KMS-11 (cell line): Measurements from ENCODE around the gene MSANTD1.

Experiments used
- H2AFZ ChIP-seq: fragments of 200-600 bp; sonication (generic); 2 replicates; pipeline ENCODE4 v1.6.1; 2016; ENCODE audit warnings: antibody characterized with exemption, mixed run types, low read depth
- H3K27ac ChIP-seq: fragments of 200-600 bp; sonication (generic); 2 replicates; pipeline ENCODE4 v1.6.1; 2016; ENCODE audit warnings: mild to moderate bottlenecking, mixed run types
- H3K27me3 ChIP-seq: fragments of 200-600 bp; sonication (generic); 2 replicates; pipeline ENCODE4 v1.6.1; 2017; ENCODE audit warnings: mild to moderate bottlenecking, low read depth, mixed run types, moderate library complexity; ENCODE audit not compliant: insufficient read depth
- H3K36me3 ChIP-seq: fragments of 200-600 bp; sonication (generic); 2 replicates; pipeline ENCODE4 v1.6.1; 2017; ENCODE audit warnings: mild to moderate bottlenecking, mixed run types; ENCODE audit not compliant: insufficient read depth
- H3K4me1 ChIP-seq: fragments of 200-600 bp; sonication (generic); 2 replicates; pipeline ENCODE4 v1.6.1; 2016; ENCODE audit warnings: mild to moderate bottlenecking, low read depth, mixed run types; ENCODE audit not compliant: poor library complexity, severe bottlenecking
- H3K4me2 ChIP-seq: fragments of 200-600 bp; sonication (generic); 2 replicates; pipeline ENCODE4 v1.7.0; 2016; ENCODE audit warnings: mild to moderate bottlenecking, mixed run types
- H3K4me3 ChIP-seq: fragments of 200-600 bp; sonication (generic); IDR thresholded peaks from 2 replicates; pipeline ENCODE4 v1.6.1; 2017; ENCODE audit warnings: low read depth, low read length, mixed read lengths; ENCODE audit not compliant: insufficient read depth
- H3K79me2 ChIP-seq: fragments of 200-600 bp; sonication (generic); 2 replicates; pipeline ENCODE4 v1.6.1; 2016; ENCODE audit warnings: low read depth, mixed run types; ENCODE audit not compliant: insufficient read depth
- H3K9ac ChIP-seq: fragments of 200-600 bp; sonication (generic); 2 replicates; pipeline ENCODE4 v1.6.1; 2016; ENCODE audit warnings: mild to moderate bottlenecking, mixed run types
- H4K20me1 ChIP-seq: fragments of 200-600 bp; sonication (generic); 2 replicates; pipeline ENCODE4 v1.6.1; 2016; ENCODE audit warnings: mild to moderate bottlenecking, mixed run types; ENCODE audit not compliant: insufficient read depth
- TF ChIP-seq, protein P1 (sequence below): fragments of 200-600 bp; sonication (generic); conservative IDR thresholded peaks from 2 replicates; pipeline ENCODE4 v1.6.1; 2017; ENCODE audit warnings: low read depth, mild to moderate bottlenecking, antibody characterized with exemption, low read length, moderate library complexity, mixed read lengths

Gene MSANTD1

DNA sequence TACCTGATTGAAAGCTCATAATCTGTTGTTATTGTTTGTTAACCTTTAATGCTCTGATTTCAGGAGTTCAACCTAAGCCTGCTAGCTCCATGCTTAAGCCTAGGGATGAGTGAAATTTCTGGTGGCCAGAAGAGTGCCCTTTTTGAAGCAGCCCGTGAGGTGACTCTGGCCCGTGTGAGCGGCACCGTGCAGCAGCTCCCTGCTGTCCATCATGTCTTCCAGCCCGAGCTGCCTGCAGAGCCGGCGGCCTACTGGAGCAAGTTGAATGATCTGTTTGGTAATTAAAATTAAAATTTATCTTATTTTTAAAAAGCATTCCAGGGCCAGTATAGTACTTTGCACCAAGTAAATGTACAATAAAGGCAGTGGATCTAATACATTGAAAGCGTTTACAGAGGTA is 37.1 kb upstream of the MSANTD1 start:
- H3K36me3 ChIP-seq, result no peaks in the 10 kb centered on the region
- no peak overlapping the region for H3K27ac ChIP-seq

DNA sequence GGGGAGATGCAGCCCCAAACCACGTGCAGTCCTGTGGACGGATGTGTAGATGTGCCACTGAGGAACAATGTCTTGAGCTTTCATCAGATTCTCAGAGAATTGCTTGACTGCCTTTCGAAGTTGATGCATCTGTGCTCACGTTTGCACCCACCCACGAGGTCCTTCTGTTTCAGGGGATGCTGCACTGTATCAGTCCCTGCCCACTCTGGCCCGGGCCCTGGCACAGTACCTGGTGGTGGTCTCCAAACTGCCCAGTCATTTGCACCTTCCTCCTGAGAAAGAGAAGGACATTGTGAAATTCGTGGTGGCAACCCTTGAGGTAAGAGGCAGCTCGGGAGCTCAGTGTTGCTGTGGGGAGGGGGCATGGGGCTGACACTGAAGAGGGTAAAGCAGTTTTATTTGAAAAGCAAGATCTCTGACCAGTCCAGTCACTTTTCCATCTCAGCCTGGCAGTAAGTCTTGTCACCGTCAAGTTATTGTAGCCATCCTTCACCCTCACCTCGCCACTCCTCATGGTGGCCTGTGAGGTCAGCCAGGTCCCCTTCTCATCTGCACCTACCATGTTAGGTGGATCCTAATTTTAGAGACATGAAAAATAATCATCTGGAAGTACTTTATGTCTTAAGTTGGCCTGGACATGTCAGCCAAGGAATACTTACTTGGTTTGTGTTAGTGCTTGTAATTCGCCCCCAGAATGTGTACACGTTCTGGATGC is 36.4 kb upstream of the MSANTD1 start:
- Histone ChIP-seq H3K4me3 (no peak overlapping the region), H3K36me3 (no peaks in the 10 kb centered on the region), H2AFZ (no peak overlapping the region), H3K27ac (no peak overlapping the region), H3K27me3 (no peaks in the 10 kb centered on the region), H4K20me1 (no peaks in the 10 kb centered on the region), H3K4me1 (no peaks in the 10 kb centered on the region), H3K79me2 (no peaks in the 10 kb centered on the region), H3K9ac (no peak overlapping the region), H3K4me2 (no peak overlapping the region)
- TF ChIP-seq, protein P1, sequence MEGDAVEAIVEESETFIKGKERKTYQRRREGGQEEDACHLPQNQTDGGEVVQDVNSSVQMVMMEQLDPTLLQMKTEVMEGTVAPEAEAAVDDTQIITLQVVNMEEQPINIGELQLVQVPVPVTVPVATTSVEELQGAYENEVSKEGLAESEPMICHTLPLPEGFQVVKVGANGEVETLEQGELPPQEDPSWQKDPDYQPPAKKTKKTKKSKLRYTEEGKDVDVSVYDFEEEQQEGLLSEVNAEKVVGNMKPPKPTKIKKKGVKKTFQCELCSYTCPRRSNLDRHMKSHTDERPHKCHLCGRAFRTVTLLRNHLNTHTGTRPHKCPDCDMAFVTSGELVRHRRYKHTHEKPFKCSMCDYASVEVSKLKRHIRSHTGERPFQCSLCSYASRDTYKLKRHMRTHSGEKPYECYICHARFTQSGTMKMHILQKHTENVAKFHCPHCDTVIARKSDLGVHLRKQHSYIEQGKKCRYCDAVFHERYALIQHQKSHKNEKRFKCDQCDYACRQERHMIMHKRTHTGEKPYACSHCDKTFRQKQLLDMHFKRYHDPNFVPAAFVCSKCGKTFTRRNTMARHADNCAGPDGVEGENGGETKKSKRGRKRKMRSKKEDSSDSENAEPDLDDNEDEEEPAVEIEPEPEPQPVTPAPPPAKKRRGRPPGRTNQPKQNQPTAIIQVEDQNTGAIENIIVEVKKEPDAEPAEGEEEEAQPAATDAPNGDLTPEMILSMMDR, result no peak

More for the DNA sequence above, 37.1 kb upstream of the MSANTD1 start:
- H3K4me2 ChIP-seq, result no peak overlapping the region
- H3K9ac ChIP-seq, result no peak overlapping the region
- H3K4me1 ChIP-seq, result no peaks in the 10 kb centered on the region
- H3K27me3 ChIP-seq, result no peaks in the 10 kb centered on the region
- H3K79me2 ChIP-seq, result no peaks in the 10 kb centered on the region
- no peak overlapping the region for H2AFZ ChIP-seq
- TF ChIP-seq, protein P1, result no peak
- H3K4me3 ChIP-seq, result no peak overlapping the region
- no peaks in the 10 kb centered on the region for H4K20me1 ChIP-seq

GRCh38 chr4:3213106-3213425 is 35.9 kb upstream of the MSANTD1 start:
- no peak overlapping the region for H2AFZ ChIP-seq
- H3K4me3 ChIP-seq, result no peak overlapping the region
- TF ChIP-seq, protein P1, result no peak
- H3K4me2 ChIP-seq, result no peak overlapping the region
- H3K27ac ChIP-seq, result no peak overlapping the region
- no peaks in the 10 kb centered on the region for H3K27me3 ChIP-seq
- no peaks in the 10 kb centered on the region for H4K20me1 ChIP-seq
- H3K9ac ChIP-seq, result no peak overlapping the region
- peaks cover under 1% of the 10 kb centered on the region; the same call in 1 of the 2 replicates for H3K36me3 ChIP-seq
- no peaks in the 10 kb centered on the region for H3K79me2 ChIP-seq
- H3K4me1 ChIP-seq, result no peaks in the 10 kb centered on the region

DNA sequence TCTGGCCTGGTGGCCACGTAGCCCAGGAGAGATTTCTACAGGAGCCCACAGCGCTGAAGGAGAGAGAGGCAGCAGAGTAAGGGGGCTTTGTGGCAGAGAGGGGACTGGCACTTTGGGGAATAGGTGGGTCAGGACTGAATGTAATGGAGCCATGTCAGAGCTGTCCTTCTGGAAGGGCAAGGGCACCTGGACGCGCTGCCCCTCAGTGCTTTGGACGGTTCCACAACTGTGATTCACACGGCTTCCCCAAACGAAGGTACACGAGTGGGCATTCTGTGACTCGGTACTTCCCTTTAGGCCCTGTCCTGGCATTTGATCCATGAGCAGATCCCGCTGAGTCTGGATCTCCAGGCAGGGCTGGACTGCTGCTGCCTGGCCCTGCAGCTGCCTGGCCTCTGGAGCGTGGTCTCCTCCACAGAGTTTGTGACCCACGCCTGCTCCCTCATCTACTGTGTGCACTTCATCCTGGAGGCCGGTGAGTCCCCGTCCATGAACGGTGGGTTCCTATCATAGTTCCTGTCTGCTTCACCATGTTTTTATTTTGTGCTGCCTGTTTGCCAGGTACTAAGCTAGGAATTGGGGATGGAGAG is 35.2 kb upstream of the MSANTD1 start:
- Histone ChIP-seq H3K4me2 (no peak overlapping the region), H3K27me3 (no peaks in the 10 kb centered on the region), H3K27ac (no peak overlapping the region), H3K79me2 (no peaks in the 10 kb centered on the region), H4K20me1 (no peaks in the 10 kb centered on the region), H2AFZ (no peak overlapping the region), H3K4me3 (no peak overlapping the region), H3K36me3 (peaks cover 3% of the 10 kb centered on the region; the same call in 1 of the 2 replicates), H3K4me1 (no peaks in the 10 kb centered on the region), H3K9ac (no peak overlapping the region)
- TF ChIP-seq, protein P1, result no peak
